GM12875 (cell line): ENCODE data around the gene RBL1.
"Not testable (repeated sequence)": the region's sequence is repeated elsewhere in the genome, so short reads cannot be mapped to it uniquely, and the experiment has no call there.

Experiments used
- H3K4me3 ChIP-seq: one replicate; pipeline ENCODE4 v1.5.1; 2011; ENCODE audit warnings: low read depth, low read length, control low read depth
- TF ChIP-seq, protein P1 (sequence below): IDR thresholded peaks from 2 replicates; pipeline ENCODE4 v1.5.1; 2011; ENCODE audit warnings: low read depth, mild to moderate bottlenecking, control low read depth, inconsistent platforms, low read length, moderate library complexity, borderline replicate concordance; ENCODE audit not compliant: insufficient read depth

The RBL1 gene

DNA sequence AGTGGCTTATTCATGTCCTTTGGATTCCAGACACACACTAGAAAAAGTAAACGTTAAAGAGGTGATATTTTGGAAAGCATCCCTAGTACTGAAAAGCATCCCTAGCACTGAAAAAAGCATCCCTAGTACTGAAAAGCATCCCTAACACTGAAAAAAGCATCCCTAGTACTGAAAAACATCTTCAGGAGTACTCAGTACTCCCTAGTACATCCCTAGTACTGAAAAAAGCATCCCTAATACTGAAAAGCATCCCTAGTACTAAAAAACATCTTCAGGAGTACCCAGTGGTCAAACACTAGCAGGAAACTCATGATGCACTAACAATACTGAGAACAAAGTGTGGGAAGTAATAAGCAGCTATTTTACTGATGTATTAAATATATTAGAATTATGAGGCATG lies 98.7 kb downstream of the RBL1 start:
- TF ChIP-seq, protein P1, sequence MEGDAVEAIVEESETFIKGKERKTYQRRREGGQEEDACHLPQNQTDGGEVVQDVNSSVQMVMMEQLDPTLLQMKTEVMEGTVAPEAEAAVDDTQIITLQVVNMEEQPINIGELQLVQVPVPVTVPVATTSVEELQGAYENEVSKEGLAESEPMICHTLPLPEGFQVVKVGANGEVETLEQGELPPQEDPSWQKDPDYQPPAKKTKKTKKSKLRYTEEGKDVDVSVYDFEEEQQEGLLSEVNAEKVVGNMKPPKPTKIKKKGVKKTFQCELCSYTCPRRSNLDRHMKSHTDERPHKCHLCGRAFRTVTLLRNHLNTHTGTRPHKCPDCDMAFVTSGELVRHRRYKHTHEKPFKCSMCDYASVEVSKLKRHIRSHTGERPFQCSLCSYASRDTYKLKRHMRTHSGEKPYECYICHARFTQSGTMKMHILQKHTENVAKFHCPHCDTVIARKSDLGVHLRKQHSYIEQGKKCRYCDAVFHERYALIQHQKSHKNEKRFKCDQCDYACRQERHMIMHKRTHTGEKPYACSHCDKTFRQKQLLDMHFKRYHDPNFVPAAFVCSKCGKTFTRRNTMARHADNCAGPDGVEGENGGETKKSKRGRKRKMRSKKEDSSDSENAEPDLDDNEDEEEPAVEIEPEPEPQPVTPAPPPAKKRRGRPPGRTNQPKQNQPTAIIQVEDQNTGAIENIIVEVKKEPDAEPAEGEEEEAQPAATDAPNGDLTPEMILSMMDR = no peak
- H3K4me3 ChIP-seq = no peak overlapping the region

DNA sequence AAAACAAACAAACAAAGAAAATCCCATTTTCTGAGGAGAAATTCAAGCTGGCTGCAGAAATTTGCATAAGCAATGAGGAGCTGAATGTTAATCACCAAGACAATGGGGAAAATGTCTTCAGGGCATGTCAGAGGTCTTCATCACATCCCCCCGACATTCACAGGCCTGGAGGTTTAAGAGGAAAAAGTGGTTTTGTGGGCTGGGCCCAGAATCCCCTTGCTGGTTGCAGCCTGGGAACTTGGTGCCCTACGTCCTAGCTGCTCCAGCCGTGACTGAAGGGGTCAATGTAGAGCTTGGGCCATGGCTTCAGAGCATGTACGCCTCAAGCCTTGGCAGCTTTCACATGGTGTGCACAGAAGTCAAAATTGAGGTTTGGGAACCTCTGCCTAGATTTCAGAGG lies 101.6 kb downstream of the RBL1 start:
- not testable (repeated sequence) for H3K4me3 ChIP-seq

DNA sequence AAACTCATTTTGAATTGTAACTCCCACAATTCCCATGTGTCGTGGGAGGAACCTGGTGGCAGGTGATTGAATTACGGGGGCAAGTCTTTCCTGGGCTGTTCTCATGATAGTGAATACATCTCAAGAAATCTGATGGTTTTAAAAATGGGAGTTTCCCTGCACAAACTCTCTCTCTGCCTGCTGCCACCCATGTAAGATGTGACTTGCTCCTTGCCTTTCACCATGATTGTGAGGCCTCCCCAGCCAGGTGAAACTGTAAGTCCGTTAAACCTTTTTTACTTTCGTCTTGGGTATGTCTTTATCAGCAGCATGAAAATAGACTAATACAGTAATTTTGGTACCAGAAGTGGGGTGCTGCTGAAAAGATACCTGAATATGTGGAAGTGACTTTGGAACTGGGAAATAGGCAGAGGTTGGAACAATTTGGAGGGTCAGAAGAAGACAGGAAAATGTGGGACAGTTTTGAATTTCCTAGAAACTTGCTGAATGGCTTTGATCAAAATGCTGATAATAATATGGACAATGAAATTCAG lies 102.9 kb downstream of the RBL1 start:
- TF ChIP-seq, protein P1 = no peak
- no peak overlapping the region for H3K4me3 ChIP-seq

DNA sequence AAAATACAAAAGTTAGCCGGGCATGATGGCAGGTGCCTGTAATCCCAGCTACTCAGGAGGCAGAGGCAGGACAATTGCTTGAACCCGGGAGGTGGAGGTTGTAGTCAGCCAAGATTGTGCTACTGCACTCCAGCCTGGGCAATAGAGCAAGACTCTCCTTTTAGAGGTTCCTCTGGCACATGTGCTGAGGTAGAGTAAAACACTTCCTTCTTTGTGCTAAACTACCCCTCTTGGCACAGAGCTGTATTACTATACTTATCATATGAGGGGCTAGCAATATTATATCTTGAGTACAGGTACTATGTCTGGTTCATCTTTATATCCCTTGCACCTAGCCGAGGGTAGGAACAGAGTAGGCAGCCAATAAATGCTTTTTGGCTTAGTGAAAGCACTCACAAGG lies 104.1 kb downstream of the RBL1 start:
- H3K4me3 ChIP-seq = no peak overlapping the region
- TF ChIP-seq, protein P1 = no peak

DNA sequence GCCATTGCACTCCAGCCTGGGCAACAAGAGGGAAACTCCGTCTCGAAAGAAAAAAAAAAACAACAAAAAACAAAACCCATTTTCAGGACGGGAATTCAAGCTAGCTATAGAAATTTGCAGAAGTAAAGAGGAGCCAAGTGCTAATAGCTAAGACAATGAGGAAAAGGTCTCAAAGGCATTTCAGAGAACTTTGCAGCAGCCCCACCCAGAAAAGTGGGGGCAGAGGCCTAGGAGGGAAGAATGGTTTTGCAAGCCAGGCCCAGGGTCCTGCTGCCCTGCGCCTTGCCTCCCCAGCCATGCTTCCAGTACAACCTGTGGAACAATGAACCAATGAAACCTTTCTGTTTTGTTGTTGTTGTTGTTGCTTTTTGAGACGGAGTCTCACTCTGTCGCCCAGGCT lies 106.0 kb downstream of the RBL1 start:
- TF ChIP-seq, protein P1 = no peak
- no peak overlapping the region for H3K4me3 ChIP-seq

DNA sequence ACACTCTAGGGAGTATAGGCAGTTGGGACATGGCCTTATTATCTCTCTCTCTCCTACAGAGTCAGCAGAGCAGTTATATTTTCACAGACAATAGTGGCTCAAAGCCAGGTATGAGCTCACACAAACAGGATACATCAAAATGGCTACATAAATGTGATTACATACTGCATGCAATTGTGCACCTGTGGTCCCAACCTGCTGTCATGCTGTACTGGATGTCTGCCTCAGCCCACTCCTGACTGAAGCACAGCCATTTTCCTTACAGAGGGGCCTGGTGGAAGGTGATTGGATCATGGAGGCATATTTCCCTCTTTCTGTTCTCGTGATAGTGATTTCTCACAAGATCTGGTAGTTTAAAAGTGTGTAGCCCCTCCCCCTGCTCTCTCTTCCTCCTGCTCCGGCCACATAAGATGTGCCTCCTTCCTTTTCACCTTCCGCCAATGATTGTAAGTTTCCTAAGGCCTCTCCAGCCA lies 107.3 kb downstream of the RBL1 start:
- H3K4me3 ChIP-seq = no peak overlapping the region
- TF ChIP-seq, protein P1 = no peak

DNA sequence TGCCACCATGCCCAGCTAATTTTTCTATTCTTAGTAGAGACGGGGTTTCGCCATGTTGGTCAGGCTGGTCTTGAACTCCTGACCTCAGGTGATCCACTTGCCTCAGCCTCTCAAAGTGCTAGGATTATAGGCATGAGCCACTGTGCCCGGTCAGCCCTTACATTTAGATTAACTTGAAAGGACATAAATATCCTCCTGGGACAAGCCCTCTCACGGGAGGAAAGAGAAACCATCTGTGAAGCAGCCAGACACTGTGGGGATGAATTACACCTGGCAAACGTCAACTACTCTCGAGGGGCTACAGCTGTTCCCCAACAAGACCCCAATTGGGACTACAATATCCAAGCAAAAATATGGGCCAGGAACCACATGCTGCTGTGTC lies 111.5 kb downstream of the RBL1 start:
- H3K4me3 ChIP-seq = no peak overlapping the region
- TF ChIP-seq, protein P1 = no peak
